ENCODE data around the gene SLC2A3.
"Not testable (repeated sequence)": the region's sequence is repeated elsewhere in the genome, so short reads cannot be mapped to it uniquely, and the experiment has no call there.

SLC2A3 gene

DNA sequence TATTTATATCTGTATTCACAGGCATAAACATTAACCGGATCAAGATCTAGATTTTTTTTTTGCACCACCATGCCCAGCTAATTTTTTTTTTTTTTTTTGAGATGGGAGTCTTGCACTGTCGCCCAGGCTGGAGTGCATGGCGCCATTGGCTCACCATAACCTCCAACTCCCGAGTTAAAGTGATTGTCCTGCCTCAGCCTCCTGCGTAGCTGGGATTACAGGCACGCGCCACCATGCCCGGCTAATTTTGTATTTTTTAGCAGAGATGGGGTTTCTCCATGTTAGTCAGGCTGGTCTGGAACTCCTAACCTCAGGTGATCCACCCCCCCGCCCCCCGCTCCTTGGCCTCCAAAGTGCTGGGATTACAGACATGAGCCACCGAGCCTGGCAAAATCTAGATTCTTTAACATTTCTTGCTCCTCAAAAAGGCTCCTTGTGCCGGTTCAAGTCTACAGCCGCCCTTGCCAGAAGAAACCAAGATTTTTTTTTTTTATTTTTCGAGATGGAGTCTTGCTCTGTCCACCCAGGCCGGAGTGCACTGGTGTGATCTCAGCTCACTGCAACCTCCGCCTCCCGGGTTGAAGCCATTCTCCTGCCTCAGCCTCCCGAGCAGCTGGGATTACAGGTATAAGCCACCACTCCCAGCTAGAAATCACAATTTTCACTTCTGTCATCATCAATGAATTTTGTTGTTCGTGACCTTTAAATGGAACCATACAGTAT is 36.9 kb upstream of the SLC2A3 start:
- TF ChIP-seq, protein P1, sequence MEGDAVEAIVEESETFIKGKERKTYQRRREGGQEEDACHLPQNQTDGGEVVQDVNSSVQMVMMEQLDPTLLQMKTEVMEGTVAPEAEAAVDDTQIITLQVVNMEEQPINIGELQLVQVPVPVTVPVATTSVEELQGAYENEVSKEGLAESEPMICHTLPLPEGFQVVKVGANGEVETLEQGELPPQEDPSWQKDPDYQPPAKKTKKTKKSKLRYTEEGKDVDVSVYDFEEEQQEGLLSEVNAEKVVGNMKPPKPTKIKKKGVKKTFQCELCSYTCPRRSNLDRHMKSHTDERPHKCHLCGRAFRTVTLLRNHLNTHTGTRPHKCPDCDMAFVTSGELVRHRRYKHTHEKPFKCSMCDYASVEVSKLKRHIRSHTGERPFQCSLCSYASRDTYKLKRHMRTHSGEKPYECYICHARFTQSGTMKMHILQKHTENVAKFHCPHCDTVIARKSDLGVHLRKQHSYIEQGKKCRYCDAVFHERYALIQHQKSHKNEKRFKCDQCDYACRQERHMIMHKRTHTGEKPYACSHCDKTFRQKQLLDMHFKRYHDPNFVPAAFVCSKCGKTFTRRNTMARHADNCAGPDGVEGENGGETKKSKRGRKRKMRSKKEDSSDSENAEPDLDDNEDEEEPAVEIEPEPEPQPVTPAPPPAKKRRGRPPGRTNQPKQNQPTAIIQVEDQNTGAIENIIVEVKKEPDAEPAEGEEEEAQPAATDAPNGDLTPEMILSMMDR (IDR thresholded peaks at IDR 0.05; ENCODE audit: low read depth, low read length) = no peak
- H3K4me3 ChIP-seq (ENCODE audit: low read depth, low read length) = no peak overlapping the region
- no peak for DNase-seq (ENCODE audit: low read depth, low spot score)
- in situ Hi-C loops (cut with HindIII; ENCODE audit: low sequenced_read_pairs) = no loop called here

DNA sequence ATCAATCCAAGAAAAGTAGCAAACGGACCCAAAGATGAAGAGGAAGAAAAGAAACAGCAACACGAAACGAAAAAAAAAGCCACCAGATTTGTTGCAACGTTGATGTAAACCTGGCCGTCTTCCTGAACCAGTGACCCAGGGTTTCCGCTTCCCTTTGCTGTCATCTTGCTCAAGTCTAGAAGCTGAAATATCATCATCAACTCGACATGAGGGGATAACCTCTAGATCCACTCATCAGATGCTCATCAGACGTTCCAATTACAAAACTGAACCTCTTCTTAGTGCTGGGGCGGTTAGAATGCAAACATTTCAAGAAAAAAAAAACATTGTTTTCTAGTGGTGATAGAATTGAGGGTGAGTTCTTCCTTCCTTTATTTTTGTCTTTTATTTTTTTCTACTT is 36.3 kb upstream of the SLC2A3 start:
- not testable (repeated sequence) for H3K4me3 ChIP-seq (ENCODE audit: low read depth, low read length)

GRCh38 chr12:7971765-7972164 is 35.8 kb upstream of the SLC2A3 start:
- H3K4me3 ChIP-seq (ENCODE audit: low read depth, low read length); in situ Hi-C loops (cut with HindIII; ENCODE audit: low sequenced_read_pairs); DNase-seq (ENCODE audit: low read depth, low spot score): not testable (repeated sequence)

More for the DNA sequence above, 36.3 kb upstream of the SLC2A3 start:
- DNase-seq (ENCODE audit: low read depth, low spot score); in situ Hi-C loops (cut with HindIII; ENCODE audit: low sequenced_read_pairs): not testable (repeated sequence)

DNA sequence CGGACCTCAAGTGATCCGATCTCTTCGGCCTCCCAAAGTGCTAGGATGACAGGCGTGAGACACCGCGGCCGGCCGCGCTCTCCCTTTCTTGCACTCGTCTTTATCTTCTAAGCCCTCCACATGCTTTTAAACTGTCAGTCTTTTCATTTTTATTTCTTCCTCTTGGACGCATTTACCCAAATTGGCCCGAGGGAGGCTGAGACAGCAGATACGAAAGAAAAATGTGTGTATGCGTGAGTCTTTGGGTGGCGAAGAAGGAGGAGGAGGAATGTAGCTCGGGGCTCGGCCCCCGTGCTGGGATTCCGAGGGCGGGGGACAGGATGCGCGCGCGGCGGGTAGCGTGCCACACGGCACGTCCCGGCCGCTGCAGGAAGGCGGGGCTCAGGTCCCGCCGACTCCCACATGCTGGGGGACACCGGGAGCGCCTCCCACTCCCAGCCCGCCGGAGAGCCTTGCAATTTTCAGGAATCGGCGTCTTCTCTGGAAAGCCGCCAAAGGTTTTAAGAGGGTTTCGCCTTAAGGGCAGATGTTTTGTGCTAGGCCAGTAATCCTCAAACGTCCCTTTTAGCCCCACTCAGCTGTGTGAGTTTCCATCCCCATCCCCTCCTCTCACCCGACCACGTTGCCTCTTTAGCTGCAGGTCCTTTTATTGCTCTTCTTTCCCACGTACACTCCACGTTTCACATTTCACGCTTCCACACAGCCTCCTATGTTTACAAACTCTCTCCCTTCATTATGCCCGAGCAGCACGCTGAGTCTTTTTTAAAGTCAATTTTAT is 34.7 kb upstream of the SLC2A3 start:
- in situ Hi-C loops (cut with HindIII; ENCODE audit: low sequenced_read_pairs) = no loop called here

DNA sequence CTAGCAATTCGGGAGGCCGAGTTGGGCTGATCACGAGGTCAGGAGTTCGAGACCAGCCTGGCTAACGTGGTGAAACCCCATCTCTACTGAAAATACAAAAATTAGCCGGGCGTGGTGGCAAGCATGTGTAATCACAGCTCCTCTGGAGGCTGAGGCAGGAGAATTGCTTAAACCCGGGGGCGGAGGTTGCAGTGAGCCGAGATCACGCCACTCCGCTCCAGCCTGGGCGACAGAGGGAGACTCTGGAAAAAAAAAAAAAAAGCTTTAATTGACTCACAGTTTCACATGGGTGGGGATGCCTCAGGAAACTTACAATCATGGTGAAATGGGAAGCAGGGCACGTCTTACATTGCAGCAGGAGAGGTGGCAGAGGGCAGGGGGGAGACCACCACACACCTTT is 30.6 kb upstream of the SLC2A3 start:
- TF ChIP-seq, protein P1 (IDR thresholded peaks at IDR 0.05; ENCODE audit: low read depth, low read length) = no peak
- in situ Hi-C loops (cut with HindIII; ENCODE audit: low sequenced_read_pairs) = no loop called here
- DNase-seq (ENCODE audit: low read depth, low spot score) = no peak
- no peak overlapping the region for H3K4me3 ChIP-seq (ENCODE audit: low read depth, low read length)

More for the DNA sequence above, 34.7 kb upstream of the SLC2A3 start:
- peak overlapping the region; percentile 47 for H3K4me3 ChIP-seq (ENCODE audit: low read depth, low read length)
- TF ChIP-seq, protein P1 (IDR thresholded peaks at IDR 0.05; ENCODE audit: low read depth, low read length) = no peak
- DNase-seq (ENCODE audit: low read depth, low spot score) = peak; percentile 96

DNA sequence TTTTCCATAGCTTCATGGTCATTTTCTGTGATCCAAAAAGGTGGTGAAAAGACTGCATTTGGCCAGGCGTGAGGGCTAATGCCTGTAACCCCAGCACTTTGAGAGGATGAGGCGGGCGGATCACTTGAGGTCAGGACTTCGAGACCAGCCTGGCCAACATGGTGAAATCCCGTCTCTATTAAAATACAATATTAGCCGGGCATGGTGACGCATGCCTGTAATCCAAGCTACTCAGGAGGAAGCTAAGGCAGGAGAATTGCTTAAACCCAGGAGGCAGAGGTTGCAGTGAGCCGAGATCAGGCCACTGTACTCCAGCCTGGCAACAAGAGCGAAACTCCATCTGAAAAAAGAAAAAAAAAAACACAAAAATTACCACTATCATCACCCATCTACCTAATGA is 28.7 kb upstream of the SLC2A3 start:
- in situ Hi-C loops (cut with HindIII; ENCODE audit: low sequenced_read_pairs); H3K4me3 ChIP-seq (ENCODE audit: low read depth, low read length); DNase-seq (ENCODE audit: low read depth, low spot score): not testable (repeated sequence)

- TF ChIP-seq, protein P1 (IDR thresholded peaks at IDR 0.05; ENCODE audit: low read depth, low read length) = no peak
- in situ Hi-C loops (cut with HindIII; ENCODE audit: low sequenced_read_pairs) = no loop called here
- peak overlapping the region; percentile 60 for H3K4me3 ChIP-seq (ENCODE audit: low read depth, low read length)
- DNase-seq (ENCODE audit: low read depth, low spot score) = peak; percentile 49
Observed at GRCh38 chr12:7961395-7962178, 25.6 kb upstream of the SLC2A3 start.
